Measurements from ENCODE around the gene GUCY1A2.

GUCY1A2 gene

DNA sequence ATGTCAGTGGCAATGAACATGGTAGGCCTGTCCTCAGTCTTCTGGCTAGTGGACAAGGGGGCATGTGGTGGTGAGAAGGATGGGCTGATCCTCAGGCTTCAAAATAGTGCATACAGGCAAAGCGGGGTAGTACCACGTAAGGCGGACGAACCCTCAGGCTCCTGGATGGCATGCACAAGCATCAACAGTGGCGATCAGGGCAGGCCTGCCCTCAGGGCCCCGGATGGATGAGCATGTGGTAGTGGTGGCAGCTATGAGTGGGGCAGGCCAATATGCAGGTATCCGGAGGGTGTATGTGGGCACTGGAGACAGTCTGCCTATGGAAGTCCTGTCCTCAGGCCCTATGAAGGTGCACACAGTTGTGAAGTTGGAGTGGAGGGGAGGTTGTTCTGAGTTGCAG, 163.8 kb downstream of the GUCY1A2 start:
- H3K4me3 ChIP-seq (replicated peaks; ENCODE audit: low read depth, low read length) = no peak overlapping the region
- DNase-seq (ENCODE audit: extremely low read depth, insufficient read length) = no peak
- H3K27me3 ChIP-seq (replicated peaks; ENCODE audit: control insufficient read depth, insufficient read depth, low read length) = no peaks in the 10 kb centered on the region
- no peaks in the 10 kb centered on the region for H3K36me3 ChIP-seq (ENCODE audit: control insufficient read depth, insufficient read depth, low read length)
- TF ChIP-seq, protein P1, sequence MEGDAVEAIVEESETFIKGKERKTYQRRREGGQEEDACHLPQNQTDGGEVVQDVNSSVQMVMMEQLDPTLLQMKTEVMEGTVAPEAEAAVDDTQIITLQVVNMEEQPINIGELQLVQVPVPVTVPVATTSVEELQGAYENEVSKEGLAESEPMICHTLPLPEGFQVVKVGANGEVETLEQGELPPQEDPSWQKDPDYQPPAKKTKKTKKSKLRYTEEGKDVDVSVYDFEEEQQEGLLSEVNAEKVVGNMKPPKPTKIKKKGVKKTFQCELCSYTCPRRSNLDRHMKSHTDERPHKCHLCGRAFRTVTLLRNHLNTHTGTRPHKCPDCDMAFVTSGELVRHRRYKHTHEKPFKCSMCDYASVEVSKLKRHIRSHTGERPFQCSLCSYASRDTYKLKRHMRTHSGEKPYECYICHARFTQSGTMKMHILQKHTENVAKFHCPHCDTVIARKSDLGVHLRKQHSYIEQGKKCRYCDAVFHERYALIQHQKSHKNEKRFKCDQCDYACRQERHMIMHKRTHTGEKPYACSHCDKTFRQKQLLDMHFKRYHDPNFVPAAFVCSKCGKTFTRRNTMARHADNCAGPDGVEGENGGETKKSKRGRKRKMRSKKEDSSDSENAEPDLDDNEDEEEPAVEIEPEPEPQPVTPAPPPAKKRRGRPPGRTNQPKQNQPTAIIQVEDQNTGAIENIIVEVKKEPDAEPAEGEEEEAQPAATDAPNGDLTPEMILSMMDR (IDR thresholded peaks at IDR 0.05; ENCODE audit: insufficient read depth, low read length, poor library complexity, severe bottlenecking) = no peak

DNA sequence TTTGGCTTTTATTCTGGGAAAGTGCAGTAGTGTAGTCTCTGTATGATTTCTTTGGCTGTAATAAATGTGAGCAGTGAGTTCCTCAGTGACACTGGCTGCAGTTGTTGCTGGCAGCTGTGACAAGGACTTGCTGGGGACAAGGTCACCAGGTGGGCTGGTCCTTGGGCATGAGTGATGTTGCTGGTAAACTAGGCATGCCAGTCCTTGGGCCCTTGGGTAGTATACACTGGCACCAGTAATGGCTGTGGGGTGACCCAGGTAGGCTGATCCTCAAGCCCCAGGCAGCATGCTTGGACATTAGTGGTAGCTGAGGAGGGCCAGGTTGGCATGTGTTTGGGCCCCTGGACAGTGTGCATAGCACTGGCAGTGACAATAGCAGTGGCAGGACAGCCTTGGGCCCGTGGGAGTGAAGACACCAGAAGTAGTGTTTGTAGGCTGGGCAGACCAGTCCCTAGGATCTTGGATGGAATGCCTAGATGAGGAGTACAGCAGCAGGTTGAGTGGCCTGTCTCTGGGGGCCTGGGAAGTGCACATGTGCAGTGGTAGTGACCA, 164.3 kb downstream of the GUCY1A2 start:
- DNase-seq (ENCODE audit: extremely low read depth, insufficient read length) = no peak

DNA sequence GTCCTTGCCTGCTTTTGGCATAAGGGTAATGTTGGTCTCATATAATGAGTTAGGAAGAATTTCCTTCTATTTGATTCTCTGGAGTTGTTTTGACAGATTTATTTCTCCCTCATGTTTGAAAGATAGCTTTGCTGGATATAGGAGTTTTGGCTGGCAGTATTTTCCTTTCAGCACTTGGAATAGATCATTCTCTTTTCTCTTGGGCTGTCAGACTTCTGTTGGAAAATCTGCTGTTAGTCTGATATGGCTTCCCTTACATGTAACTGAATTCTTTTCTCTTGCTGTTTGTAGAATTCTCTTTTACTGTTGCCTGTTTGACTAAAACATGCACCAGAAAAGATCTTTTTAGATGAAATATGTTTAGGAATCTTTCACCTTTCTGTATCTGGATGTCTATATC, 165.5 kb downstream of the GUCY1A2 start:
- Histone ChIP-seq H3K27me3 (replicated peaks; ENCODE audit: control insufficient read depth, insufficient read depth, low read length) (no peaks in the 10 kb centered on the region), H3K36me3 (ENCODE audit: control insufficient read depth, insufficient read depth, low read length) (no peaks in the 10 kb centered on the region), H3K4me3 (replicated peaks; ENCODE audit: low read depth, low read length) (no peak overlapping the region)
- DNase-seq (ENCODE audit: extremely low read depth, insufficient read length) = no peak
- TF ChIP-seq, protein P1 (IDR thresholded peaks at IDR 0.05; ENCODE audit: insufficient read depth, low read length, poor library complexity, severe bottlenecking) = no peak

More for the DNA sequence above, 164.3 kb downstream of the GUCY1A2 start:
- TF ChIP-seq, protein P1 (IDR thresholded peaks at IDR 0.05; ENCODE audit: insufficient read depth, low read length, poor library complexity, severe bottlenecking) = no peak
- Histone ChIP-seq H3K4me3 (replicated peaks; ENCODE audit: low read depth, low read length) (no peak overlapping the region), H3K36me3 (ENCODE audit: control insufficient read depth, insufficient read depth, low read length) (no peaks in the 10 kb centered on the region), H3K27me3 (replicated peaks; ENCODE audit: control insufficient read depth, insufficient read depth, low read length) (no peaks in the 10 kb centered on the region)

DNA sequence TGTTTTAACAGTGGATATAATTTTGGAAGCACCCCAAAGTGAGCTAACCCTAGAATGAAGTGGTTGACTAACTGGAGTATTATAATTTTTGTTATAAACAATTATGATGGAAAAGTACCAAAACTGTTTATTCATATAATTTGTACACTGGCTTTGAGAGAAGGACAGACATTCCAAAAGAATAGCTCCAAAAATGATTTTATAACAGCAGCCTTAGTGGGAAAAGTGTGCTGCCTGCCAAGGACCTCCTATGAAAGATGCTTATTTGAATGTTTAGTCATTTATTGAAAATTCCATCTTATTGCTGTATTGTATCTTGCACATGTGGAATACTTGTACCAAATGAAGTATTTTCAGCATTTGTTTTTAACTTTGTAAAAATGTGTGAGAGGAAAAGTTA, 169.8 kb downstream of the GUCY1A2 start:
- no peaks in the 10 kb centered on the region for H3K36me3 ChIP-seq (ENCODE audit: control insufficient read depth, insufficient read depth, low read length)
- no peak overlapping the region for H3K4me3 ChIP-seq (replicated peaks; ENCODE audit: low read depth, low read length)
- no peaks in the 10 kb centered on the region for H3K27me3 ChIP-seq (replicated peaks; ENCODE audit: control insufficient read depth, insufficient read depth, low read length)
- DNase-seq (ENCODE audit: extremely low read depth, insufficient read length) = no peak
- TF ChIP-seq, protein P1 (IDR thresholded peaks at IDR 0.05; ENCODE audit: insufficient read depth, low read length, poor library complexity, severe bottlenecking) = no peak

DNA sequence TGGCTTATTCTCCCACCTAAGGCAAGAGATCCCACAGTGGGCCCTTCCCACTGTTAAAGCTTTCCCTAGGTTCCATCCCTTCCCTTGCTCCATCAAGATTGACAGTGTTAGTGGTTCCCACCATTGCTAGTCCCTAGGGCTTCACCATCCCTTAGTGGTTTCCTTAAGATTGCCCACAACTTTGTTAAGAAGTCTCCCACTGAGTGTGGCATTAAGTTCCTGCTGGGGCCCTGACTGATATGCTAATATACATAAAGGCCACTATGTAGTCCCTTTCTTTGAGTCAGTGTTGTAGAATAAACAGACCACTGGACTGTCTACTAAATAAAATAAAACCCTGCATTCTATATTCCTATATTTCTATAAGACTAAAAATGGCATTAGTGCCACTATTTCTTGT, 176.1 kb downstream of the GUCY1A2 start:
- TF ChIP-seq, protein P1 (IDR thresholded peaks at IDR 0.05; ENCODE audit: insufficient read depth, low read length, poor library complexity, severe bottlenecking) = no peak
- Histone ChIP-seq H3K36me3 (ENCODE audit: control insufficient read depth, insufficient read depth, low read length) (no peaks in the 10 kb centered on the region), H3K4me3 (replicated peaks; ENCODE audit: low read depth, low read length) (no peak overlapping the region), H3K27me3 (replicated peaks; ENCODE audit: control insufficient read depth, insufficient read depth, low read length) (no peaks in the 10 kb centered on the region)
- no peak for DNase-seq (ENCODE audit: extremely low read depth, insufficient read length)

DNA sequence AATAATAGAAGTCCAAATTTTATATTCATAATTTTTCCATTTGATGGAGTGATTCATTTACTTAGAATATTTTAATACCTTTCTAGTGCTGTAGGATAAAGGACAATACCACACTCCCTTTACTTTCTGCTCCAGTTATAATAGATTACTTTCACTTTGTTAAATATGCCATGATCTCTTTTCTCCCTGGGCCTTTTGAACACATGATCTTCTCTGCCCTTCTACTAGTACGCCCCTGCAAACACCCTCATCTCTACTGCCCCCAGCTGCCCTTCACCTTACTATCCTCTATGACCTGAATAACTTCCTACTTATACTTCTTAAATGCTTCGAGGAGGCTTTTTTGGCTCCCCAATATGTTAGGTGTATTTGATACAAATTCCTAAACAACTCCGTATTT, 177.3 kb downstream of the GUCY1A2 start:
- H3K36me3 ChIP-seq (ENCODE audit: control insufficient read depth, insufficient read depth, low read length) = no peaks in the 10 kb centered on the region
- no peaks in the 10 kb centered on the region for H3K27me3 ChIP-seq (replicated peaks; ENCODE audit: control insufficient read depth, insufficient read depth, low read length)
- DNase-seq (ENCODE audit: extremely low read depth, insufficient read length) = no peak
- H3K4me3 ChIP-seq (replicated peaks; ENCODE audit: low read depth, low read length) = no peak overlapping the region
- TF ChIP-seq, protein P1 (IDR thresholded peaks at IDR 0.05; ENCODE audit: insufficient read depth, low read length, poor library complexity, severe bottlenecking) = no peak
